GDM1 (cell line): ENCODE data around the gene GTF2F2.

Source experiments
- DNase-seq: peaks from one replicate; lab custom pipeline; 2025; lab: John Stamatoyannopoulos, UW

Gene GTF2F2

DNA sequence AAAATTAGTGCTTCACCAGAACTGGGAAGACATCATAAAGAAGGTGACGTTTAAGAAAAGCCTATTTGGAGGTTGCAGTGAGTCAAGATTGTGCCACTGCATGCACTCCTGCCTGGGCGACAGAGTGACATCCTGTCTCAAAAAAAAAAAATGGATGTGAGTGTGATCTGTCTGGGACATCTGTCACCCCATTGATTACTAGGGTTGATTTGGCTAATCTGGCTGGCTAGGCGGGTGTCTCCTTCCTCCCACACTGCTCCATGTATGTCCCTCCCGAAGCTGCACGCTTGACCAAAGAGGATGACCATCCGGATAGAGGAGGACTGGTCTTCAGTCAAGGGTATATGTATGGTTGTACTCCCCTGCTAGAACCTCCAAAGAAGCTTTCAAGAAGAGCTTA lies 2.6 kb downstream of the GTF2F2 start:
- no peak for DNase-seq

DNA sequence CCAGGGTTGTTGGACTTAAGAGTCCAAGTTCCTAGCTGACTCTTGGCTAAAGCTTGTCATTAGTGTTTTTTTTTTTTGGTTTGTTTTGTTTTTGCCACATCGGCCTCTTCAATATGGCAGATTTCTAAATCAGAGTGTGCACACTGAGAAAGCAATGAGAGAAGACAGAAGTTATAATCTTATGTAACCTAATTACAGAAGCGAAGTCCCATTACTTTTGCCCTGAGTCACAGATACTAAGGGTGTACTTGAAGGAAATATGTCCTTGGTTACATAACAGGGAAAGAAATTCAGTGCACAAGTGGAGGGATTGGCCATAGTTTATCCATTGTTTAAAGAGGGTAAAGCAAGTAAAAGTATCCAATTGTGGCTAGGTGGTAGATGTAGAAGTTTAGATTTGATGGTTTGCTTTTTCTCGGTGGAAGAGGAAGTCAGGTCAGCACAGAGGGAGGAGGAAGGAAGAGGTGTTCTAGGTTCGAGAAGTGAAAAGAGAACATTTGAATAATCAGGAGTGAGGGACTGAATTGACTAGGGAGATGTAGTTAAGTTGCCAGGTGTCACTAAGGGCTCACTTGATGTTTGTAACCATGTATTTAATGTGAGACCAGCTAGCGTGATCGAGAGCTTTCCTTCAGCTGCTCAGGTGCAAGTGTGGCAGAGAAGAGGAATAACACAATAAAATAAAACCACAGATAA lies 12.2 kb downstream of the GTF2F2 start:
- no peak for DNase-seq

DNA sequence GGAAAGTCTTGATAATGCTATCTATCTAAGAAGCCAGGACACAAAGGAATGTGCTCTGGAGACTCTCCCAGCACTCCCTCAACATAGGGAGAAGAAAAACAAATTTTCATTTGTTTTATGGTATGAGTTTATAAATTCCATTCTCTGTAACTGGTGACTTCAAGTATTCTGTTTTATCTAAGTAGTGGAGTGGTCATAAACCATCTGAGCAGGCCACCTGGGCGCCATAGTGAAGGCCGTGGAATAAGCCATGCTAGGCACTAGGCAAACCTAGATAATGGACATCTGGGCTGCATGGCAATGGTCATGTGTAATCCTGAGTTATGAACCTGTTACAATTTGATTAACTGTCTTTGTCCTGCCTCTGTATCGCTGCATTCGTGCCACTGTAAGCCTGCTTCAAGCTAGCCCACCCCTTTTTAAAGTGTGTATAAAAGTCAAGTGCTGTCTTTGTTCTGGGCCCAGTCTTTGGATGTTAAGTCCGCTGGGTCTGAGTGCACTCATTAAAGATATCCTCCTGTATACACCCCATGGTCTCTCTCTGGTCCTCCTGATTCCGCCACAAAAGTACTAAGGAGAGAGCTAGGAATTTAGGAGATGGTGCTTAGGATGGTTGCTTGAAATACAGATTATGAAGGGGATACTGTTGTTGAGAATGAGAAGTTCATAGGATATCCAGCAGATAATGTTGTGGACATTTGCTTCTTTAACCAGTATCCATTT lies 13.2 kb downstream of the GTF2F2 start:
- DNase-seq = no peak

DNA sequence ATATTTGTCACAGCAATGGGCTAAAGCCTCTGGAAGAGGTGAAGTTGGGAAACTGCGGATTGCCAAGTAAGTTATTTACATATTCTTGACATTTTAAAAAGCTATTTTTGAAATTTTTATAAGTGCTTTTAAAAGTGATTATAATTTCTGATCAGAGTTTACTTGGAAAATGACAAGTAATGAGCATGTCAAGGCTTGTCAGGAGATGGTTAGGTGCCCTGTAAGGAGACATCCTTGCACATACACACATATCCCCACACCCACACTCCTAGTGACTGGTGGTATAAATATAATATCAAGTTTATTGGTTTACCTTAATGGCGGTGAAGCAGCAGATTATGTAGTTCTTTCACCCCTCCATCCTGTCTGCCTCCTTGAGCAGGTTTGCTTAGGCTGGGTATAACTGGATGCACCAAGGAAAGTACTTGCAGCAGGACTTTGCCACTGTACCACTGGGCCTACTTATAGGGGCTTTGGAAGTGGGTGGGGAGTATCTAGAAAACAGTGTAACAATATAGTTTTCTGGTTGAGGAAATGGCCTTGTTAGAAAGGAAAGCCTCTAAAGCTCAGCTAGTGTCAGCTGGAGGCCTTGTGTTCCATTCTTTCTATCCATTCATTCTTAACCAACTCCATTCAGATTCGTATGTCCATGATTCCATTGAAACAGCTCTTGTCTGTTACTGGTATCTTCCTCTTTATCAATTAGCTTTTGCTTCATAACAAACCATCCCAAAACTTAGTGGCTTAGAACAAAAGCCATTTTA lies 16.6 kb downstream of the GTF2F2 start:
- DNase-seq = no peak

DNA sequence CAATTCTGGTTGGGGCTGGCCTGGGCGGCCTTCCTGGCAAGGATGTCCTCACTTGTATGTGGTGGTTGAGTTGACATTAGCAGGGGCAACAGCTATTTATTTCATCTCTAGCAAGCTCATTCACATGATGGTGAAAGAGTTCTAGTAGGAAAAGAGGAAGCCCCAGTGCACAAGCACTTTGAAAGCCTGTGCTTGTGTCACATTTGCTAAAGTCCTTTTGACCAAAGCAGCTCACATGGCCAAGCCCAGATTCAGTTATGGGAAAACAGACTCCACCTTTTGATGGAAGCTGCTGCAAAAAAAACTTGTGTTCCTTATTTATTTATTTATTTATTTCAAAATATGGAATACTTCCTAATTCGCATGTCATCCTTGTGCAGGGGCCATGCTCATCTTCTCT lies 17.2 kb downstream of the GTF2F2 start:
- no peak for DNase-seq

DNA sequence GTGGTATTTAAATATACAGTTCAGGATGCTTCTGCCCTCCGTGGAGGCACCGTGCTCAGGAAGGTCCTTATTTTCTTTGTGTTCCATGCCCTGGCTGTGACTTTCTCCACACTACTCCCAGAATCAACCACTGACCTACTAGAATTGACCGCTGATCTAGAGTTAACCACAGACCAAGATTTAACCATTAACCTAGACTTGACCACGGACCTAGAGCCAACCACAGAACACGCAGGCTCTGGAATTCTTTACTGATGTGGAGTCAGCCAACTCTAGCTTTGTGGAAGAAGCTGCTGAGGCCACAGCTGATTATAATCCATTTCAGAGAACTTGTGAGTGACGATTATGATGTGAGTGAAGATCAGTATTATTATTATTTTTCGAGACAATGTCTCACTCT lies 18.0 kb downstream of the GTF2F2 start:
- no peak for DNase-seq

DNA sequence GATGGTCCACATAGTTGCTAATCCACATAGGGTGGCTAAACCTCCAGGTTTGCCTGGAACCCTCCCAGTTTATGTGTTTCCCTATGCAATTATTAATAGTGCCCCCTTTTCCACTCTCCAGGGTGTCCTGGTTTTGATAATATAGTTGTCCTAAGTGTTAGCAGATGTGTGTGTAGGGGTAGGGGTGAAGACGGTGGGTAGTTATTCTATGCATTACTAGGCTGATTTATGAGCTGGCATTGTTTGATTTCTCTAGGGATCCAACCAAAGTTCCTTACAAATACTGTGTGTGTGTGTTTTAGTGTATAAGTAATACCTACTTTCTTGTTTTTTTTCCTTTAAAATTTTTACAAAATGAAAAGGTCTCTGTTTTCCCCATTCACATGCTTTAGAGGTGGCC lies 21.1 kb downstream of the GTF2F2 start:
- DNase-seq = no peak

DNA sequence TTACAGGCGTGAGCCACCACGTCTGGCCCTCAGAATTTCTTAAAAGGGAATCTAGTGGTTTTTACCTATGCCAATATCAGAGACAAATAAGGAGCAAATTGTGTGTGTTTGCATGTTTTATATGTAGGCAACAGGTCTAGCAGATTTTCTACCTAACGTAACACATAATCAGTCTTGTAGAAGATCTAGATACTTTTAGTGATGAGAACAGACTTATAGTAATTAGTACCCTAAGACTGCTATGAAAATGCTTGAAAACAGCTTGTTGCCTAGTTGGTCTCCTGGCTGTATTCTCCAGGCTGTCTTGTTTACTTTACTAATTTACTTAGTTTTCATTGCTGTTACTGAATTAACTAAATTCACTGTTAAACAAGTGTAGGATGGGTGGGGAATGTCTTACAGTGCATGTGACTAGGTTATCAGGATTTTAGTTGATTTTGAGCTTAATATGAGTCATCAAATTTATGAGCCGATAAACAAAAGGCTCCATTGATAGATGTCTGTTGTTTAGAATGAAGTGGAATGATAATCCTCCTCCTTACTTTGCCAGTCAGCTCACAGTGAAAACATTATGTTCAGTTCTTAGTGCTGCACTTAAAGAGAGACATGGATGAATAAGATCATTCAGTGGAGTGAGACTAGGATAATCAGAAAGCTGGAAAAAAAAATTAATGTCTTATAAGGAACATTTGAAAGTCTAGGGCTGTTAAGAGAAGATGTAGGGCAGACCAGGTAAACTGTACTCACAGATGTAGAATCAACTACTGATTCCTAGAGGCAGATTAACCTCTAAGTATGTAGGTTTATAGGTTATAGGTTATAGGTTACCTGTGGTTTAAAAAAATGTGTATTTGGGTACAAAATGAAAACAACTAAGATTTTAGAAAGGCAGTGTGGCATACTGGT lies 22.4 kb downstream of the GTF2F2 start:
- DNase-seq = no peak

DNA sequence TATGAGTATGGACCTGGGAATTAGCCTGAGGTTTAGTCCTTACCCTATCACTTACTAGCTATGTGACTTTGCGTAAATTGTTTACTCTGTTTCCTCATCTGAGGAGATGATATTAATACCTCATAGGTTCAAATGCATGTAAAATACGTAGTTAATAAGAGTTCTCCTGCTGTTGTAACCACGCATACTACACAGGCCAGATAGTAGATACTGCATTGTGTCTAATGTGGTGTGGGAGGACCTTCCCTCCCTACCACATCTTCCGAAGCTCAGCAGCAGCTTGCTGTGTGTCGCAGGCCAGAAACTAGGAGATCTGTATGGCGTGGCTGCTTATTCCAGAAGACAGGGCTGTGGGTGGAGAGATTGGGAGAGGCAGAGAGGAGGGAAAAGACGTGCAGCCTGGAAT lies 23.0 kb downstream of the GTF2F2 start:
- DNase-seq = no peak

DNA sequence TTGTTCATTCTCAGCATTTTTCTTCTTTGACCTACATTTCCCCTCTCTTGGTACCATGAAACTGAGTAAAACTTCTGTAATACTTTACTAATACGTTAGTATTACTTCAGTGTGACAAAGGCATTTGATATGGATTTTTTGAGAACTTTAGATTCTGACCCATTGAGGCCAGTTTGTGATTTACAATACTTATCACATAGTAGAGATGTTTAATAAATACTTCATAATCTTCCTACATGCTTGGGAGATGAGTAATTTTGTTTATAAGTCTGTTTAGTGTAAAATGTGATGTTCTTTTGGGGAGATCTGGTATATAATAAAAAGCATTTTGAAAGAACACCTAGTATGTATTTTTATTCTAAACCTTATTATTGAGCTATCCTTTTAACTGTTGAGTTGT lies 29.7 kb downstream of the GTF2F2 start:
- no peak for DNase-seq

DNA sequence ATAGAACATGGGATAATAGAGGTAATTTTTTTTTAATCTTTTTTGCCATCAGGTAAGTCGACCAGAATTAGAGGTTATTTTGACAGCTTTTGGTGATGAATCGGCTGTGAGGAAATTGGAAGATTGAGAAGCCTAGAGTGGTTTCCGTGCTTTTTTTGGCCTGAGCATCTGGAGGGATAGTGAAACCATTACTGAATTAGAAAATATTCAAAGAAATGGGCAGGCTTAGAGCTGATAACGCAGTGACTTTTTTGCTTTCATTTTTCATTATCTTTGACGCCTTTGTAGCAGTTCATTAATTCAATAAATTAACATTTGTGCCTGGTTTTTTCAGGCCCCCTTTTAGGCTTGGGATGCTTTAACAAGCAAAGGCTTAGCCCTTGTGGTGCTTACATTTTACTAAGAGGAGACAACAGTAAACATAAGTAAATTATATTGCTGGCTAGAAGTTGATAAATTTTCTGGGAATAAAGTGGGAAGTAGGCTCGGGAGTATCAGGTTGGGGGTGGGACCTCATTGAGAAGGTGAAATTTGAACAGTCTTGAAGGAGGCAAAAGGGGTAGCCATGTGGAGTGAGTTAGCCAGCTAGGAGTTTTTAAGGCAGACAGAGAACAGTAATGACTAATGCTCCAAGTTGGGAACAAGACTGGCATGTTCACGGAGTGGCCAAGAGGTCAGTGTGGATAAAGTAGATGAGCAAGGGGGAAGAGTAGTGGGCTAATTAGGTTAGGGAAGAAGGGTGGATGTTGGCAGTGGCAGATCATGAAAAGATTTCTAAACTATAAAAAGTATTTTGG lies 36.5 kb downstream of the GTF2F2 start:
- DNase-seq = no peak

DNA sequence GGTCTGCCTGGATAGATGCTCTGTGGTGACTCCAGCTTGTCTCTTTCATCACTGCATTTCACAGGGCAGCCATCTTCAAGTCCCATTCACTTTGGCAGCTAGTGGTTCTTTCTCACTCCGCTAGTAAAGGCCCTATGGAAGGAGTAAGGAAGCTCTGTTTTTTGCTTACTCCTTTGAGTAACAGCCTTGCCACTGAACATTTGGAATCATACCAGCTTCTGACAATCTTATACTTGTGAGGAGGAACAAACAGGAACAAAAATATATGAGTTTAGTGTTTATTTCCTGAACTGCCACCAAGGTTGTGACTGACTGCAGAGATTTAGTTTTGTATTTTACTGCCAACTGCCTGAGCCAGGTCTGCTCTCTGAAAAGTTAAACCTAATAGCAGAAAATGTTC lies 41.9 kb downstream of the GTF2F2 start:
- no peak for DNase-seq

DNA sequence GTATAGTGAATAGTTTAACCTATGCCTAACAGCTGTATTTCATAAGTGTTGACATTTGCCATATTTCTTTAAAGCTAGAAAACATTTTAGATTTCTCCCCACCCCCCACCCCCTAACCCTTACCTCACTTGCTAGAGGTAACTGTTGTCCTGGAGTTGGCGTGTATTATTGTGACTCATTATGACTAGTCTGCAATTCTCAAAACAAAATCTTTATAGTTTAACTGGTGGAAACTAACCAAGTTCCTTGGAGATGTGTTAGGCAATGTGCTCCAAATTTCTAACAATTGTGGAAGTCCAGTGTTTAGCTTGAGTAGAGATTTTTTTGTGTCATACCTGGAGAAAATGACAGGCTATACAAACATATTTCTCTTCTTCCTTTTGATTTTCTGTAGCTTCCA lies 42.5 kb downstream of the GTF2F2 start:
- DNase-seq = no peak

DNA sequence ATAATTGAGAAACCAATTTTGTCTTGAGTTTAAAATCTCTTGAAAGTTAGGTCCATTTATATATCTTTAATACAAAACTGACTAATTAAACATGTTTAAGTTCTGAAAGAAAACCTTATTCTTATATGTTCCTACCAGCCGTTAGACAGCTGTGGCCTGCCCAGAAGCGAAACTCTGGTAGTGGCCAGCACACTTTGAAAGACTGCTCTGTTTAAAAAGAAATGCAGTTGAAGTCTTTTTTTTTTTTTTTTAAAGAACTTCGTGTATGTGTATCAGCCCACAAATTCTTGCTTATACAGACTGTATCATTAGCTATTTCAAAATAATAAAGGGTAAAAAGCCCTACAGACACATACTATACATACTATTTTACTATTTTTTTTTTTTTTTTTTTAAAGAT lies 46.5 kb downstream of the GTF2F2 start:
- DNase-seq = no peak

DNA sequence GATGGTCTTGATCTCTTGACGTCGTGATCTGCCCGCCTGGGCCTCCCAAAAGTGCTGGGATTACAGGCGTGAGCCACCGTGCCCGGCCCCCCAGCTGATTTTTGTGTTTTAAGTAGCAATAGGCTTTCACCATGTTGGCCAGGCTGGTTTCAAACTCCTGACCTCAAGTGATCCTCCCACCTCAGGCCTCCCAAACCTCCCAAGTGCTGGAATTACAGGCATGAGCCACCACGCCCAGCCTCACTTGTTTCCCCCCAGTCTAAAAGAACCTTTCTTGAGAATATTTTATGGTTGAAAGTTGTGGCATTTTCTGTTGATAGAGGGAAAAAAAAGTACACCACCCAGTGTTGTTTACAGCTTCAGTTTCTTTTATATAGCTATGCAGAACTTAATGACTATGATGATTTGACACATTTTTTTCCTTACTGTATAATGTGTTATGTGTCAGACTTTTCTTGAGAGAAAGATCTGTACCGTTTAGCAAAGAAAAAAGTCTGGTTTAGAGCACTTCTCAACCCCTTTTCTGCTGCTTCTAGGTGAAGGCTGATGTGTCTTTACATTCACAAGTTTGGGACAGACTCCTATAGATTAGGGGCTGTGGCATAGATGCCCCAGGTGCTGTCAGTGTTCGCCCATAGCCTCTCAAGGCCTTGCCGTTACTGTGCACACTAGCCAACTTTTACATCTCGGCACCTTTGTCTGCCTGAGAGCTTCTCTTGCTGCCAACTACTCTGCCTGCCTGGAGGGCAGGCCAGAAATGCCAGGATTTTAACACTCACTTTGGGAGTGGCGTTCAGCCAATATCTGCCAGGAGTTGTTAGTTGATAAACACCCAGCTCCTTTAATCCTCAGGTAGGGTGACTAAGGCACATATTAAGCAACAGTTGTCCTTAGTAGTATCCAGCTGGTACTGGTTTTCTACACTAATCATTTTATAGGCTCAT lies 47.6 kb downstream of the GTF2F2 start:
- no peak for DNase-seq

DNA sequence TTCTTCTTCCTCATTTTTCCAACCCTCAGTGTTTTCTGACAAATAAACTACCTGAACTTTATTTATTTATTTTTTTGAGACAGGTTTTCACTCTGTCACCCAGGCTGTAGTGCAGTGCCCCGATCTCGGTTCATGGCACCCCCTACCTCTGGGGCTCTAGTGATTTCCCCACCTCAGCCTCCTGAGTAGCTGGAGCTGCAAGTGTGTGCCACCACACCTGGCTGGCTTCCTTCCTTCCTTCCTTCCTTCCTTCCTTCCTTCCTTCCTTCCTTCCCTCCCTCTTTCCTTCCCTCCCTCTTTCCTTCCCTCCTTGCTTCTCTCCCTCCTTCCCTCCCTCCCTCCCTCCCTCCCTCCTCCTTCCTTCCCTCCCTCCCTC lies 48.2 kb downstream of the GTF2F2 start:
- DNase-seq = no peak

DNA sequence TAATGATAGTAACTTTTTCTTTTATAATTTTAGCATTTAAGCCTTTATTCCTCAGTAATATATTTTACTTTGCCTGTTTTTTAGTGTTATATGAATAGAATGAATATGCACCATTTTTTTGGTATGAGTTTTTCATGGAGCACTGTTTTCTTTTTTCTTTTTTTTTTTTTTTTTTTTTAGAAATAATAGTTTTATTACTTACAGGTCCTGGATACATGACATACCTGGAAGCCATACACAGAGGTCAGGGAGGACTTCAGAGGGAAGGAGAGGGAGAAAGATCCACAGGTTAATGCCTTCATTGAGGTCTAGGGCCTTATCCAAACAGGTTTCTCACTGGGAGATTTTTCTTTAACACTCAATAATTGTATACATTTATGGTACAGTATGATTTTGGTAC lies 54.2 kb downstream of the GTF2F2 start:
- DNase-seq = no peak

DNA sequence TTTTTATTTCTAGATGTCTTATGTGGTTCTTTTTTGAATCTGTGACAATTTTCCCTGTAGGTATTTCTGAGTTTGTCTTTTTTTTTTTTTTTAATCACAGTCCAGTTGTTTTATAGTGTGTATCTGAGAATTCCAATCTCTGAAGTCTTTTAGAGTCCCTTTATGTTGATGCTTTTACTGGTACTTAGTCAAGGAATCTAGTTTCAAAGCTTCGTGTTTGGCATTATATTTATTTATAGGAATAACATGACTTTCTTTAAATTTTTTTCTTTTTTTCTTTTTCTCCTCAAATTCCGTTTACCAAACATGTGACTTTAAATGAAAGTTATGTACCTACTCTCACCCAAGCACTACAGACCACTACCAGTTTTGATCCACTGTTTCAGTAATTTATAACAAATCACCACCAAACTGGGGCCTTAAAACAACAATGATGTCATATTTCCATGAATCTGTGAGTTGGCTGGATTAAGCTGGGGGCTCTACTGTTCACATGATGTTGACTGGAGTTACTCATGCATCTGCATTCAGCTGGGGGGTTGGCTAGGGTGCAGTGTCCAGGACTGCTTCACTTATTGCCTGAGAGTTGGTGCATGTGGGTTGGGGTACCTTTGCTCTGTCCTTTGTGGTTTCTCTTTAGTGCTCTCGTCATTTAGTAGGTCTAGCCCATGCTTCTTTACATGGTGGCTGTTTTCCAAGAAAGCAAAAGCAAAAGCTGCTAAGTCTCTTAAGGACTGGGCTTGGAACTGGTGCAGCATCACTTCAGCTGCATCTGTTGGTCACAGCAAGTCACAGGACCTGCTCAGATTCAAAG lies 58.2 kb downstream of the GTF2F2 start:
- DNase-seq = no peak

DNA sequence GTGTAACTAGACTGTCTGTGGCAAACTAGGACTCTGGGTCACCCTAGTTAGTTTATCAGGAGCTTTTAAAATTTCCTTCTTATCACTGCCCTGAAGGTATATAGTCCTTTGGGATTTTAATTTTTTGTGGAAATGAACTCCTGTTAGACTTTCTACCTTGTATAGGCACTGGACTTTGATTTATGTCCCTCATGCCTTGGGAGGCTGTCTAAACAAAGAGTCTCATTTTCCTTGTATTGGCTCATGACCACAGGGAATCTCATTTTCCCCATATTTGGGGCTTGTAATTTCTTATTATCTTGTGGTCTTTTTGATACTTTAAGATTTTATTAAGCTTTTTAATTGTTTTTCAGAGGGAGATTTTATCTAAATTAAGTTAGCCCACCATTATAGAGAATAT lies 59.1 kb downstream of the GTF2F2 start:
- no peak for DNase-seq
